Mesenteric fat pad (tissue), 1 donor: ENCODE results near the gene COL5A2. TPM values are rescaled to one million over a fixed set of nuclear protein-coding genes. Genes with fewer than 3 reads are reported as not detected.

Experiments used
- DNase-seq: peaks from one replicate; pipeline ENCODE4 v3.0.0-alpha.2; 2020; ENCODE audit warnings: low spot score
- microRNA-seq: library from miRNA; unstranded; fragments of <30 nt; microRNA quantifications from one replicate; pipeline ENCODE4 v1.2.0, GENCODE V29; 2020; ENCODE audit warnings: borderline number of aligned reads
- total RNA-seq: library from RNA; stranded (reverse); fragmentation: NEBNext Ultra II Directional; extraction: Animal tissue kit (Norgen Biotek cat#: 25700); gene quantifications from one replicate; pipeline ENCODE4 v1.2.1, GENCODE V29; 2021
- donor health status: DM: yes; HTN: yes; CAD: no.

COL5A2 gene
- total RNA-seq, 1 donor from 2014 or later = 93.4 TPM

DNA sequence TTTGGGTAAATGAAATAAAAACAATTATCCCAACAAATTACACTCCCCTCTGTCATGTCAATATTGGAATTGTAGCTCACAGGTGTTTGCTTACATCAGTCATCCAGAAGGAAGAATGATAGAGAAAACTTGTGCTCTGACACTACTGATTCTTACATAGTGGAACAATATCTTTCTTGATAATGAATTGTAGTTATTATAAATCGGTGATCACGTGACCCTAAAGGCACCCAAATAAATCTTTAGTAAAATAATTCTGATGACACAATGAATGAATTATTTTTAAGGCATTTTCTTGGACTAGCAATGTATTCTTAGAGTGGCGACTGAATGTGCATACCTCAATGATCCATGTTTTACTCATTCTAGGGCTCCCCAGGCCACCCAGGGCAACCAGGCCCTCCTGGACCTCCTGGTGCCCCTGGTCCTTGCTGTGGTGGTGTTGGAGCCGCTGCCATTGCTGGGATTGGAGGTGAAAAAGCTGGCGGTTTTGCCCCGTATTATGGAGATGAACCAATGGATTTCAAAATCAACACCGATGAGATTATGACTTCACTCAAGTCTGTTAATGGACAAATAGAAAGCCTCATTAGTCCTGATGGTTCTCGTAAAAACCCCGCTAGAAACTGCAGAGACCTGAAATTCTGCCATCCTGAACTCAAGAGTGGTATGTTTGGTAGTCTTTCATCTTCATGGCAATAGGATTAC lies 170.9 kb downstream of the COL5A2 start:
- DNase-seq = no peak

DNA sequence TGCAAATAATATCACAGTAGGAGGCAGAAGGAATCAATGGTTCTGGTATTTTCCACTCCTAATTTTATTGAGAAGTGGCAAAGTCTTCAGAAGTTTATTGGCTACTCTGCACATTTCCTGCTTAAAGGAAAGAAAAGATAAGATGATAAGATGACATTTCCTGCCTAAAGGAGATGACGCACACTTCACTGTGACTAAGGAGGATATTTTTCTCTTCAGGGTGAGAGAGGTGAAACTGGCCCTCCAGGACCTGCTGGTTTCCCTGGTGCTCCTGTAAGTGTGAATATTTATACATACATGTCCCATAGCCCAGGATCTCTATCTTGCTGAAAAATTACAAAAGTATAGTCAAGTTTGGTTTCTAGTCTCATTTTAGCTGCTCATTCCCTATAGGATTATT lies 177.5 kb downstream of the COL5A2 start:
- DNase-seq = no peak

DNA sequence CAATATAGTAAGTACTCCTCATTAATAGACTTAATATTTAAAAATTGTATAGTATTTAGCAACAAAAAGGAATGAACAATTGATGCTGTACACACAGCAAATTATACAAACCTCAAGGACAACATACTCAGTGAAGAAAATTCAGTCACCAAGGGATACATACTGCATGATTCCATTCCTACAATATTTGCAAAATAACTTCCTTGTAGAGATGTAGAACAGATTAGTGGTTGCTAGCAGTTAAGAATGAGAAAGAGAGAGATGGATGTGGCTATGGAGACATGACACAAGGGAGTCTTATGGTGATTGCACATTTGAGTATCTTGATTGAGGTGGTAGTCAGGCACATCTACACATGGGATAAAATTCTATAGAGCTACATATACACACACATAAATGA lies 179.3 kb downstream of the COL5A2 start:
- no peak for DNase-seq

DNA sequence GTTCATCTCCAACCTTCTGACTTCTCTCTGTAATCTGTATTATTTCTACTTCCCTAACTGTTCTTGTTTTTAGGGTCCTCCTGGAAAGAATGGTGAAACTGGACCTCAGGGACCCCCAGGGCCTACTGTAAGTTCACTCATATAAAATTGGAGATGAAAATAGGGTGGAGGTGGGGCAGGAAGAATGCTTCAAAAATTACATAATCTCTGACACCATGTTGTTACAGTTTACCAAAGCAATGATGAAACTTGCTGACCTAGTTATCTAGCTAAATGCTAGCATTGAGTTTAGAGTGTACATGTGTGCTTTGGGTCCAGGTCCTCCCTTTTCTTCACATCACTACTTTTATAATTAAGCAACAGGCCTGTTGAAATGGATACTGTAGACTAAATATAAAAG lies 182.3 kb downstream of the COL5A2 start:
- no peak for DNase-seq

DNA sequence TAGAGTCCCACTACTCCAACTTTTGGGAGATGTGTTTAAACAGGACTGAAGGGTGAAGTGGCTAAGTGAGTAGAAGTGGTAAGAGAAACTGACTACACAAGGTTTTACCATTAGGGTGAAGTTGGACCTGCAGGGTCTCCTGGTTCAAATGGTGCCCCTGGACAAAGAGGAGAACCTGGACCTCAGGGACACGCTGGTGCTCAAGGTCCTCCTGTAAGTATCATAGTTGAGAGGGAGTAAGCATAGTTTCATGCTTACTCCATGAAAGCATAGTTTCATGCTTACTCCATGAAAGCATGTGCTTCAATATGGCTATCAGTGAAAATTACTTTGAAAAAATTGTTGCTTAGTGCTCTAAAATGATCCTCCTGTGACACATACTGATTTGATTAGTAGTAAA lies 186.3 kb downstream of the COL5A2 start:
- DNase-seq = no peak

DNA sequence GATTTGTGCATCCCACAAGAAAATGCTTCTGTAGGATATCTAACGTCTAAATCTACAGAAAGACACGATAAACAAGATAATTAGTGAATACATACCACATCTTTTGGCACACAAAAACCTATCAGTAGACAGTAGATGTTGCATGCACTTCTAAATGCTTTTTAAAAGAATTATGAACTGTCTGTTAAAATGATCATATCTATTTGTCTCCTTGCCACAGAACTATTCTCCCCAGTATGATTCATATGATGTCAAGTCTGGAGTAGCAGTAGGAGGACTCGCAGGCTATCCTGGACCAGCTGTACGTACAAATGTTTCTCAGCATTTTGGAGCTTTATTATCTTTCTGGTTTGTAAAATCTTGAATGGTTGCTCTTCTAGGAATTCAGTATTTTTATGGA lies 192.7 kb downstream of the COL5A2 start:
- DNase-seq = no peak

DNA sequence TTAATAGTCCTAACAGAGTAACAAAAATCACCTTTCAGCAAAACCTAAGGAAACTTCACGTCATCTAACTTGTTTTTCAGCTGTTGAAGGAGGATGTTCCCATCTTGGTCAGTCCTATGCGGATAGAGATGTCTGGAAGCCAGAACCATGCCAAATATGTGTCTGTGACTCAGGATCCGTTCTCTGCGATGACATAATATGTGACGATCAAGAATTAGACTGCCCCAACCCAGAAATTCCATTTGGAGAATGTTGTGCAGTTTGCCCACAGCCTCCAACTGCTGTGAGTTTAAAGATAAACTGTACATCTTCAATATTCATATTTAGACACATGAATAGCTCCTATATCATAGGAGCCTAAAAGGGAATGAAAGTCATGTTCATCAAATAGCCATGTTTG lies 194.9 kb downstream of the COL5A2 start:
- DNase-seq = no peak

DNA sequence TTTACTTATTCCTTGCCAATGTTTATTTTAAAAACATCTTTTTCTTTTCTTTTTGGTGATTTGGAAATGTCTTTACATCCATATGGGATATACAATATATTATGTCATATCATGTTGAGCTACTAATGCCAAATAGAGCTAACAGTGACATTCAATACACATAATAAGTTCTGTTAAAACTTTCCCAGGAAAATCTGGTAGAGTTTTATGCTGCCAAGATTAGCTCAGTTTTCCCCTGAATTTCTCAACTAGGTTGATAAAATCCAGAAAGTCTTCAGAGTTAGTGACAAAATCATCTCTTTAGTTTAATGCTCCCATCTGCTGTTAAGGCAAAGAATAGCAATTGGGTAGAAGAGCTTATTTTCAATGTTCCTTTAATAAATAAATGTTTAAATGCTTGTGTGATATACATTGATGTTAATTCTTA lies 195.5 kb downstream of the COL5A2 start:
- no peak for DNase-seq

DNA sequence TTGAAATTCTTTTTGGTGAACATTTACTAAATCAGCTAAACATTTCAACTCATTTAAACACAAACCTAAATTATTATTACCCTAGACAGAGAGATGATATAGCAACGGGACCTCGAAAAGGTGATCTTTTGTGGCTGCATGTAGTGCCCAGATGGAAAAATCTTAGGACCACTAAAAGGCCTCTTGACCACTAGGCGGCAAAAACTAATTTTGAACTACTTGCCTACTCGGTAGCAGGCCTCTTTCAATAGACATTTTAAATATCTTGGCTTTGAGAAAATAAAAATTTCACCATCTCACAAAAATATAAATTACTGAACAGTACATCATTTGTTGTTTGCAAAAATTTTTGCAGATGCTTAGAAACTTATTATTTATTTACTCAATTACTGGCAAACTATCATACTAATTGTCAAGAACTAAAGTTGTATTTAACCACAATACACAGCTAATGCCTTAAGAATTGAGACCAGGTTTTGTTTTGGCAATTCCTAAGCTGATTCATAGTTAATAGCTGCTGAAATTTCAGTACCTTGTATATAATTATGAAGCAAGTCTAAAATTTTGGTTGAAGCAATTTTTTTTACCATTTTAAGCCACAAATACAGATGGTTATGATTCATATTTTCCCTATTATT lies 196.0 kb downstream of the COL5A2 start:
- no peak for DNase-seq

Small RNA genes lying within 50 kb of the gene (microRNA-seq; reads per million reads assigned to microRNA genes)
- 5.1 reads per million for gene MIR3129
- not detected for gene MIR3606

Other genes with a start within 250 kb of the COL5A2 start
- 351 TPM for gene COL3A1, start 205.4 kb downstream of the COL5A2 start, total RNA-seq